Ovary (tissue), 3 donors: ENCODE results near the gene ZNF362.

Experiments
- POLR2A ChIP-seq: fragments of 450-650 bp; IDR thresholded peaks from one replicate; pipeline ENCODE4 v1.6.1; 2017; ENCODE audit warnings: antibody characterized with exemption, mild to moderate bottlenecking, moderate library complexity
- TF ChIP-seq, protein P1 (sequence below), 3 donors: fragments of 450-650 bp in 2 of 3; fragments of 200-600 bp in 1 of 3; IDR thresholded peaks; one replicate each; pipeline versions ENCODE4 v1.5.1 to v1.8.0; 2016 to 2022; ENCODE audit warnings: antibody characterized with exemption in 3 of 3, mild to moderate bottlenecking in 1 of 3
- donor health status: DM: no; HTN: no; CAD: no.

DNA sequence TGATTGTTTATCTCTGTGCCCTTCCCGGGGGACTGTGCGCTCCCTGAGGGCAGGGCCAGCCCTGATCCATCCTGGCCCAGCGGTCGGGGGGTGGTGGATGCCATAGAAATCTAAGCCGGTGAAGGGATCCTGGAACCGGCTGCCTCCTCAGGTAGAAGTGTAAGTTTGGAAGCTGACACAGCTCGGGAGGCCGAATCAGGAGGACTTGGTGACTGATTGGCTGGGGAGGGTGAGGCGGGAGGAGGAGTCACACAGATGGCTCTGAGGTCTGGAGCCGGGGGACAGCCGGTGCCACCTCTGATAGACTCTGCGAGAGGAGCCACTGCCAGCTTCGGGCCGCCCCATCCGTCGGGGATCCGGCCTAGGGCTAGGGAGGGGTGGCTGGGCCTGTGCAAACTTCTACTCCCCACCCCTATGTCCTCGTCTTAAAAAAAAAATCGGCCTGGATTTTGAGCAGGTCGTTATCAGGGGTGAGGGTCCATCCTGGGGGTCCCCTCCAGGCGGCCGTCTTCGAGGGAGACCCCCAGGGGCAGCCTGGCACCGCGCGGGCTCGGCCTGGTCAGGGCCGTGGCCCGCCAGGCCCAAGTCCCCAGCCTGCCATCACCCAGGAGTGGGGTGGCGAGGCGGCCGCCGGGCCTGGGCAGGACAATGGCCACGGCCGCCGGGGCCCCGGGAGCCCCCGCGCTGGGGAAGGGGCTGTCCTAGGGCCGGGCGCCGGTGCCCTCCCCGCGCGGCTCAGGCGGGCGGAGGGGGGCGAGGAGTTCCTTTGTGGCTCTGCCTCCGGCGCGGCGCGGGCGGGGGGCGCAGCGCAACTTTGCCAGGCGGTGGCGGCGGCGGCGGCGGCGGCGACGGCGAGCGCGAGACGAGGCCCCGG is 708 bp upstream of the ZNF362 start:
- TF ChIP-seq, protein P1, sequence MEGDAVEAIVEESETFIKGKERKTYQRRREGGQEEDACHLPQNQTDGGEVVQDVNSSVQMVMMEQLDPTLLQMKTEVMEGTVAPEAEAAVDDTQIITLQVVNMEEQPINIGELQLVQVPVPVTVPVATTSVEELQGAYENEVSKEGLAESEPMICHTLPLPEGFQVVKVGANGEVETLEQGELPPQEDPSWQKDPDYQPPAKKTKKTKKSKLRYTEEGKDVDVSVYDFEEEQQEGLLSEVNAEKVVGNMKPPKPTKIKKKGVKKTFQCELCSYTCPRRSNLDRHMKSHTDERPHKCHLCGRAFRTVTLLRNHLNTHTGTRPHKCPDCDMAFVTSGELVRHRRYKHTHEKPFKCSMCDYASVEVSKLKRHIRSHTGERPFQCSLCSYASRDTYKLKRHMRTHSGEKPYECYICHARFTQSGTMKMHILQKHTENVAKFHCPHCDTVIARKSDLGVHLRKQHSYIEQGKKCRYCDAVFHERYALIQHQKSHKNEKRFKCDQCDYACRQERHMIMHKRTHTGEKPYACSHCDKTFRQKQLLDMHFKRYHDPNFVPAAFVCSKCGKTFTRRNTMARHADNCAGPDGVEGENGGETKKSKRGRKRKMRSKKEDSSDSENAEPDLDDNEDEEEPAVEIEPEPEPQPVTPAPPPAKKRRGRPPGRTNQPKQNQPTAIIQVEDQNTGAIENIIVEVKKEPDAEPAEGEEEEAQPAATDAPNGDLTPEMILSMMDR (IDR thresholded peaks at IDR 0.05): no peak
- no peak for TF ChIP-seq POLR2A
